ENCODE measurements around the gene PDGFRB. TPM values are rescaled to one million over a fixed set of nuclear protein-coding genes. Genes with fewer than 3 reads are reported as not detected.

The PDGFRB gene
- polyA plus RNA-seq, 1 donor (not counting 4 experiments of a cell fraction or from before 2014, with no cell fraction given) = 0.14 TPM

DNA sequence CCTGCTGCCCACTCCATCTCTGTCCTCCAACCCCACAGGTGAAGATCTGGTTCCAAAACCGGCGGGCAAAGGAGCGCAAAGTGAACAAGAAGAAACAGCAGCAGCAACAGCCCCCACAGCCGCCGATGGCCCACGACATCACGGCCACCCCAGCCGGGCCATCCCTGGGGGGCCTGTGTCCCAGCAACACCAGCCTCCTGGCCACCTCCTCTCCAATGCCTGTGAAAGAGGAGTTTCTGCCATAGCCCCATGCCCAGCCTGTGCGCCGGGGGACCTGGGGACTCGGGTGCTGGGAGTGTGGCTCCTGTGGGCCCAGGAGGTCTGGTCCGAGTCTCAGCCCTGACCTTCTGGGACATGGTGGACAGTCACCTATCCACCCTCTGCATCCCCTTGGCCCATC, 27.8 kb upstream of the PDGFRB start:
- TF ChIP-seq, protein P1, sequence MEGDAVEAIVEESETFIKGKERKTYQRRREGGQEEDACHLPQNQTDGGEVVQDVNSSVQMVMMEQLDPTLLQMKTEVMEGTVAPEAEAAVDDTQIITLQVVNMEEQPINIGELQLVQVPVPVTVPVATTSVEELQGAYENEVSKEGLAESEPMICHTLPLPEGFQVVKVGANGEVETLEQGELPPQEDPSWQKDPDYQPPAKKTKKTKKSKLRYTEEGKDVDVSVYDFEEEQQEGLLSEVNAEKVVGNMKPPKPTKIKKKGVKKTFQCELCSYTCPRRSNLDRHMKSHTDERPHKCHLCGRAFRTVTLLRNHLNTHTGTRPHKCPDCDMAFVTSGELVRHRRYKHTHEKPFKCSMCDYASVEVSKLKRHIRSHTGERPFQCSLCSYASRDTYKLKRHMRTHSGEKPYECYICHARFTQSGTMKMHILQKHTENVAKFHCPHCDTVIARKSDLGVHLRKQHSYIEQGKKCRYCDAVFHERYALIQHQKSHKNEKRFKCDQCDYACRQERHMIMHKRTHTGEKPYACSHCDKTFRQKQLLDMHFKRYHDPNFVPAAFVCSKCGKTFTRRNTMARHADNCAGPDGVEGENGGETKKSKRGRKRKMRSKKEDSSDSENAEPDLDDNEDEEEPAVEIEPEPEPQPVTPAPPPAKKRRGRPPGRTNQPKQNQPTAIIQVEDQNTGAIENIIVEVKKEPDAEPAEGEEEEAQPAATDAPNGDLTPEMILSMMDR (optimal IDR thresholded peaks at IDR 0.05 in 1 of 3, IDR thresholded peaks at IDR 0.05 in 1 of 3, conservative IDR thresholded peaks at IDR 0.05 in 1 of 3; ENCODE audit: extremely low read depth in 1 of 3, insufficient read depth in 2 of 3, low read length in 3 of 3) = no peak
- TF ChIP-seq EZH2 (IDR thresholded peaks at IDR 0.05; ENCODE audit: low read length) = no peak
- no peaks in the 10 kb centered on the region for H4K20me1 ChIP-seq (ENCODE audit: control insufficient read depth, extremely low read depth, insufficient read depth, low read length)
- no peaks in the 10 kb centered on the region for H3K4me1 ChIP-seq (ENCODE audit: control insufficient read depth, extremely low read depth, insufficient read depth, low read length)
- dilution Hi-C loops (cut with MboI; ENCODE audit: extremely low pct_ligation_motif_present, low sequenced_read_pairs) = no loop called here
- no peak overlapping the region for H3K4me2 ChIP-seq (ENCODE audit: control insufficient read depth, extremely low read depth, insufficient read depth, low read depth, low read length)
- H3K9me3 ChIP-seq (ENCODE audit: control insufficient read depth, low read depth, low read length) = no peaks in the 10 kb centered on the region
- H3K4me3 ChIP-seq (ENCODE audit: control insufficient read depth in 2 of 3, extremely low read depth in 1 of 3, insufficient read depth in 2 of 3, low read depth in 1 of 3, low read length in 3 of 3) = no peak overlapping the region
- no peaks in the 10 kb centered on the region for H3K79me2 ChIP-seq (ENCODE audit: control insufficient read depth, insufficient read depth, low read length)
- H3K9me1 ChIP-seq (ENCODE audit: control insufficient read depth, extremely low read depth, insufficient read depth, low read length) = no peaks in the 10 kb centered on the region
- no peak for DNase-seq (ENCODE audit: low read depth, low spot score)
- no peak for FAIRE-seq
- H3K27me3 ChIP-seq (ENCODE audit: control insufficient read depth, extremely low read depth, insufficient read depth, low read length) = peaks cover 20% of the 10 kb centered on the region
- no peak overlapping the region for H3K9ac ChIP-seq (ENCODE audit: control insufficient read depth, extremely low read depth, insufficient read depth, low read length)
- H2AFZ ChIP-seq (ENCODE audit: control insufficient read depth, low read length) = no peak overlapping the region
- no peaks in the 10 kb centered on the region for H3K36me3 ChIP-seq (ENCODE audit: control insufficient read depth in 2 of 2, extremely low read depth in 1 of 2, insufficient read depth in 2 of 2, low read length in 2 of 2)
- no peak overlapping the region for H3K27ac ChIP-seq (ENCODE audit: control insufficient read depth, insufficient read depth, low read length)

DNA sequence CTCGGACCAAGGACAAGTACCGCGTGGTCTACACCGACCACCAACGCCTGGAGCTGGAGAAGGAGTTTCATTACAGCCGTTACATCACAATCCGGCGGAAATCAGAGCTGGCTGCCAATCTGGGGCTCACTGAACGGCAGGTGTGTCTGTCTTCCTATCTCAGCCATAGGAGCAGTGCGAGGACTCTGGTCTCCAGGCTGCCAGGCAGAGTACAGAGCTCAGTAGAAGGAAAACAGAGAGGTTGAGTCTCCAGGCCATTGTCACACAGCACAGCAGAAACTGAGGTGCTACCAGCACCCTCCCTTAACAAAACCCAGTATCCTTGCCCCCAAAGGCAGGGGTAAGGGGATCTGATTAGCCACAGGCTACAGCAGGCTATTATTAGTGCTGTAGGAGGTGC, 27.1 kb upstream of the PDGFRB start:
- dilution Hi-C loops (cut with MboI; ENCODE audit: extremely low pct_ligation_motif_present, low sequenced_read_pairs) = no loop called here
- Histone ChIP-seq H3K36me3 (ENCODE audit: control insufficient read depth in 2 of 2, extremely low read depth in 1 of 2, insufficient read depth in 2 of 2, low read length in 2 of 2) (no peaks in the 10 kb centered on the region), H3K9me1 (ENCODE audit: control insufficient read depth, extremely low read depth, insufficient read depth, low read length) (no peaks in the 10 kb centered on the region), H3K9me3 (ENCODE audit: control insufficient read depth, low read depth, low read length) (no peaks in the 10 kb centered on the region), H3K4me3 (ENCODE audit: control insufficient read depth in 2 of 3, extremely low read depth in 1 of 3, insufficient read depth in 2 of 3, low read depth in 1 of 3, low read length in 3 of 3) (no peak overlapping the region), H3K4me2 (ENCODE audit: control insufficient read depth, extremely low read depth, insufficient read depth, low read depth, low read length) (no peak overlapping the region), H3K9ac (ENCODE audit: control insufficient read depth, extremely low read depth, insufficient read depth, low read length) (no peak overlapping the region), H4K20me1 (ENCODE audit: control insufficient read depth, extremely low read depth, insufficient read depth, low read length) (no peaks in the 10 kb centered on the region), H3K79me2 (ENCODE audit: control insufficient read depth, insufficient read depth, low read length) (no peaks in the 10 kb centered on the region), H3K27ac (ENCODE audit: control insufficient read depth, insufficient read depth, low read length) (no peak overlapping the region), H3K4me1 (ENCODE audit: control insufficient read depth, extremely low read depth, insufficient read depth, low read length) (no peaks in the 10 kb centered on the region), H3K27me3 (ENCODE audit: control insufficient read depth, extremely low read depth, insufficient read depth, low read length) (peaks cover 15% of the 10 kb centered on the region), H2AFZ (ENCODE audit: control insufficient read depth, low read length) (no peak overlapping the region)
- DNase-seq (ENCODE audit: low read depth, low spot score) (no peak), FAIRE-seq (no peak)
- TF ChIP-seq, protein P1 (optimal IDR thresholded peaks at IDR 0.05 in 1 of 3, IDR thresholded peaks at IDR 0.05 in 1 of 3, conservative IDR thresholded peaks at IDR 0.05 in 1 of 3; ENCODE audit: extremely low read depth in 1 of 3, insufficient read depth in 2 of 3, low read length in 3 of 3) = no peak
- no peak for TF ChIP-seq EZH2 (IDR thresholded peaks at IDR 0.05; ENCODE audit: low read length)
